Measurements from ENCODE around the gene CERS6.

Gene CERS6

DNA sequence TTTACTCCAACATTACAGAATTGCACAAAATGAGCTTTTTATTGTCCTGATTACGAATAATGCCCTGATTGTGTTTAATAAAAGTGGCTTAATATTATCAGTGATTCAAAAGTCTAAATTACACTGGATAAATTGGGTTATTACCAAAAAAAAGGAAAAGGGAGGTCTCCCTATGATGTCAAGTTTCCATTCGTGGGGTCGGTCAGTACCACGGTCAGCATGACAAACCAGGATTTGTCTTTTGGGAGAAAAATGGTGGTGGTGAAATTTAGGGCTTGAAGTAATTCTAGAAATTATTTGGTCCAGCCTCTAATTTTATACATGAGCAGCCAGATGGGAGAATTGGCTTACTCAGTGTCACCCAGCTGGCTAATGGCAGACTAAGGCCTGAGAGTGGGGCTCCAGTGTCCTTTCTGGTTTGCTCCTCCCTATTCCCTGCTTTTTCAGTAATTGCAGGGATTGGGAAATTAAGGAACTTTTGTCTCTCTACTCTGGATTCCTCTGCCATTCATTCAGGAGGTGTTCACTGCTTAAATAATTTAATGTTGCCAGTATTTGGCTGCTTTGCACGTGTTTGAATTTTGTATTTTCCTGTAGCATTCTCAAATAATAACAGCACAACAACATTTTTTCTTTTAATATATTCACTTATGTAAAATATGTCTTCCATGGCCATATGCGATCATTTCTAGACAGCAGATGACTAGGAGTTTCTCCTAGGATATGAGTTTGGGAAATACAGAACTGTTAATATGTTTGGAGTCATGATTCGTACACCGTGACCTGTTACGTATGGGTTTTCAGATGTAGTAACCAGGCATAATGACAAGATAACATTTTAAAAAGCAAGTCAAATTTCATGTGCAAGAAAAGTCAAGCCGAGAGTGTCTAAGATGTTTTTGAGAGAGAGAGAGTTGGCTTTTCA is 217.5 kb downstream of the CERS6 start:
- DNase-seq (ENCODE audit: low spot score) = no peak
- in situ Hi-C loops (cut with MboI; ENCODE audit: low pct_unique_long_range_greater_than_20kb, low sequenced_read_pairs, unreplicated experiment) = no loop called here
- TF ChIP-seq, protein P1, sequence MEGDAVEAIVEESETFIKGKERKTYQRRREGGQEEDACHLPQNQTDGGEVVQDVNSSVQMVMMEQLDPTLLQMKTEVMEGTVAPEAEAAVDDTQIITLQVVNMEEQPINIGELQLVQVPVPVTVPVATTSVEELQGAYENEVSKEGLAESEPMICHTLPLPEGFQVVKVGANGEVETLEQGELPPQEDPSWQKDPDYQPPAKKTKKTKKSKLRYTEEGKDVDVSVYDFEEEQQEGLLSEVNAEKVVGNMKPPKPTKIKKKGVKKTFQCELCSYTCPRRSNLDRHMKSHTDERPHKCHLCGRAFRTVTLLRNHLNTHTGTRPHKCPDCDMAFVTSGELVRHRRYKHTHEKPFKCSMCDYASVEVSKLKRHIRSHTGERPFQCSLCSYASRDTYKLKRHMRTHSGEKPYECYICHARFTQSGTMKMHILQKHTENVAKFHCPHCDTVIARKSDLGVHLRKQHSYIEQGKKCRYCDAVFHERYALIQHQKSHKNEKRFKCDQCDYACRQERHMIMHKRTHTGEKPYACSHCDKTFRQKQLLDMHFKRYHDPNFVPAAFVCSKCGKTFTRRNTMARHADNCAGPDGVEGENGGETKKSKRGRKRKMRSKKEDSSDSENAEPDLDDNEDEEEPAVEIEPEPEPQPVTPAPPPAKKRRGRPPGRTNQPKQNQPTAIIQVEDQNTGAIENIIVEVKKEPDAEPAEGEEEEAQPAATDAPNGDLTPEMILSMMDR (IDR thresholded peaks at IDR 0.05; ENCODE audit: extremely low read depth, insufficient read depth, missing control alignments) = no peak

DNA sequence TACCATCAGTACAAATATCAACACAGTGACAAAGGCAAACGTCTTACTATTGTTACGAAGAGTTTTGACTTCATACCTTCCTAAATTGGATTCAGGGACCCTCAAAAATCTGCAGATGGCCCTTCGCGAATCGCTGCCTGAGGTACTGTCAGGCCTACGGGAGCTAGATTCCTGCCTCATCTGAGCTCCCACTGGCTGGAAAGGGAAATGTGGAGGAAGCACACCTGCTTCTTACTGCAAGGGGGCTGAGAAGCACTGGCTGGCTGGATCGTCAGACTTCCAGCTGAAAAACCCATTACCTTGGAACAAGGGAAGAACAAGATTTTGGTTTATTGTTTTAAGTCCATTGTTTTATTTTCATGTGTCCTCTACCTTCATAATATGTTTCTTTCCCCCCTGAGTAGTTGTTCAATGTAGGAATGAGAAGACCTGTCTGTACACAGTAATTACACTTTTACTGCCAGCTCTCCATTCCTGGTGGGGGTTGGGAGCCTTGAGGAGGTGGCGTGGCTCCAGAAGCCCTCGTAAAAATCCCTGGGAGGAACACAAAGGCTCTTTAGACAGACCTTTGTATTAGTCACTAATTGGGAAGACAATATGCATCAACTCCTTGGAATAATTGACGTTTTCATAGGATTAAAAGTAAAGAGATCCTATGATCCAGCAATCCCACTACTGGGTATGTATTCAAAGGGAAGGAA is 222.2 kb downstream of the CERS6 start:
- in situ Hi-C loops (cut with MboI; ENCODE audit: low pct_unique_long_range_greater_than_20kb, low sequenced_read_pairs, unreplicated experiment) = no loop called here
- DNase-seq (ENCODE audit: low spot score) = no peak
- TF ChIP-seq, protein P1 (IDR thresholded peaks at IDR 0.05; ENCODE audit: extremely low read depth, insufficient read depth, missing control alignments) = no peak

DNA sequence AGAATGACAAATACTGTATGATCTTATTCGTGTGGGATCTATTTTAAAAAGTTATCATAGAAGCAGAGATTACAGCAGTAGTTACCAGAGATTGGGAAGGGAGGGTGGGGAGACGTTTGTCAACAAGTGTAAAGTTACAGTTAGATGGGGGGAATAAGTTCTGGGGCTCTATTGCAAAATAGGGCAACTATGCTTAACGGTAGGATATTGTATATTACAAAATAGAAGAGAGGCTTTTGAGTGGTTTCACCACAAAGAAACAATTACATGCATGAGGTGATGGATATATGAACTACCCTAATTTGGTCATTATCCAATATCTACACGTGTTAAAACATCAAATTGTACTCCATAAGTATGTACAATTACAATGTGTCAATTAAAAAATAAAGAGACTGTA is 223.0 kb downstream of the CERS6 start:
- no peak for DNase-seq (ENCODE audit: low spot score)

DNA sequence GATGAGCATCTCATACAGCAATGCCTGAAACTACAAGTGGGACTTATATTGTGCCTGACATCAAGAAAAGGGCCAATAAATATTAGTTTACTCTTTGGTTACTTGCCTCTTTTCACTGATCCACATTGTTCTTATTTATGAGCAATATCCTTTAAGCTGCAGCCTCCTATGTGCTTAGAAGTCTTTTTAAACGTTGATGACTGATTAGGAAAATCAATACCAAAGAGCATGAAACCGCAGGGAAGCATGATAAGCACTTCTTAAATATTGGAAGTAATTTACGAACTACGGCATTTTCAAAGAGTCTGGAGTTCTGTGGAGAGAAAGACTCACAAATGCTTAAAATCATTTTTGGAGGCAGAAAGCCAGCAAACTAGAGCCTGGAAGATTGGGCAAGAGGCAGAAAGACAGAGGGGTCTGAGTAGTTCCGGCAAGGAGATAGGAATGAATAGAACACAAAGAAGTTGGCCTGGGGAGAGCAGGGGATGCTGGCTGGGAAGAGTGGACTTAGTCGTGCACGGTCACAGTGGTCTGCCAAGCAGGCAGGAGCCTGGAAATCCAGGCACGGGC is 223.8 kb downstream of the CERS6 start:
- no peak for DNase-seq (ENCODE audit: low spot score)
- in situ Hi-C loops (cut with MboI; ENCODE audit: low pct_unique_long_range_greater_than_20kb, low sequenced_read_pairs, unreplicated experiment) = no loop called here
- TF ChIP-seq, protein P1 (IDR thresholded peaks at IDR 0.05; ENCODE audit: extremely low read depth, insufficient read depth, missing control alignments) = no peak

More for the DNA sequence above, 223.0 kb downstream of the CERS6 start:
- TF ChIP-seq, protein P1 (IDR thresholded peaks at IDR 0.05; ENCODE audit: extremely low read depth, insufficient read depth, missing control alignments) = no peak
- in situ Hi-C loops (cut with MboI; ENCODE audit: low pct_unique_long_range_greater_than_20kb, low sequenced_read_pairs, unreplicated experiment) = no loop called here

DNA sequence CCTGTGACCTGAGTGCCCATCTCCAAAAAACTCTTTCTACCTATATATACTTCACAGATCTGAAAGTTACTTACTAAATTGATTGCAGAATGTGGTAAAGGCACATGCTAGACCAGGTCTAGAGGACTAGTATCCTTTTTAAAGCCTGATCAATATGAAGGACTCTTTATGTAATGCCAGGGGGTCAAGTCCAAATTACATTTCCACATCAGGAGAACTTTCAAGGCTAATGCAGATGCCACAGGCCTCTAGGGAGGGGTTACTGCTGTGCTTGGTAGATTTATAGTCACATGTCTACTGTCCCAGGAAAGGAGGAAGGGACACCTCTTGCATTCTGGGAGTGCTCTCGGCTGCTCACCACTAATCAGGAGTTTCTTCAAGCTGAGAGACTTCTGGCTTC is 227.9 kb downstream of the CERS6 start:
- in situ Hi-C loops (cut with MboI; ENCODE audit: low pct_unique_long_range_greater_than_20kb, low sequenced_read_pairs, unreplicated experiment) = no loop called here
- TF ChIP-seq, protein P1 (IDR thresholded peaks at IDR 0.05; ENCODE audit: extremely low read depth, insufficient read depth, missing control alignments) = no peak
- no peak for DNase-seq (ENCODE audit: low spot score)

DNA sequence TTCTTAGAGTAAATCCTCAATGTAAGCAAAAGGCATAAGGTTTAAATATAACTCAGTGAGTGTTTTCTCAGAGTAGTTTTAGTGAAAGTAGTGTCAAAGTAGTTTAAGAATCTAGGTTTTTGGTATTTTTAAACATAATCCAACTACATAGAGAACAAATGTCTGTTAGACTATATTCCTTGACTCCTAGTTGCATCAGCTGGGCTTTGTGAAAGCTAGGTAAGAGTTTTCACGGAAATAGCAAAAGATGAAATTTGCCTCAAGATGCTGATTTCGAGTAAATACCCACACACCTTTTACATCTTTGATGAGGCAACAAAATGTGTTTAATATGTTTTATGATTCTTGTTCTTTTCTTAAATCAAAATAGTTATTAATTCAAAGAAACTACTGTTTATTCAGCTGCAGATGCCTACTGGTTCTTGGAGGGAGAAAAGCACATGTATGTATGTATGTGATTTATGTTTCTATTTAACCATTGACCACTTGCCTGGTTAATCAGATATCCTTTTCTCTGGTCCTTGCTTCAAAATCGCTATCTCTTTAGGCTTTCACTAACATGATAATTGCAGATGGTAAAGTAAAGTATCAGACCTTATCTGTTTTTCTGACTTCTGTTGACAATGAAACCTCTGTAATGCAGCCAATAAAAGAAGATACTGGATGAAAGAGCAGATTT is 229.0 kb downstream of the CERS6 start:
- no peak for DNase-seq (ENCODE audit: low spot score)
- TF ChIP-seq, protein P1 (IDR thresholded peaks at IDR 0.05; ENCODE audit: extremely low read depth, insufficient read depth, missing control alignments) = no peak

More for the DNA sequence above, 229.0 kb downstream of the CERS6 start:
- in situ Hi-C loops (cut with MboI; ENCODE audit: low pct_unique_long_range_greater_than_20kb, low sequenced_read_pairs, unreplicated experiment) = no loop called here
